RWPE2 (cell line): ENCODE results near the gene SHC4.
A peak's percentile ranks its signal among the peaks of the same experiment; 100 is the strongest.

Experiments used
- ATAC-seq: fragments of 200-7000 bp; cut with Tn5 transposase; 3 replicates; pipeline ENCODE4 v1.9.1; 2021; ENCODE audit warnings: low read depth
- DNase-seq: peaks from one replicate; pipeline ENCODE4 v3.0.0-alpha.2; 2020; ENCODE audit warnings: low spot score
- H3K27ac ChIP-seq: fragments of 450-650 bp; 2 replicates; pipeline ENCODE4 v1.5.1; 2017; ENCODE audit warnings: mild to moderate bottlenecking; ENCODE audit not compliant: poor library complexity, severe bottlenecking
- H3K27me3 ChIP-seq: fragments of 250-450 bp; sonication (Bioruptor Pico); 2 replicates; pipeline ENCODE4 v1.5.1; 2021; ENCODE audit warnings: mild to moderate bottlenecking, moderate library complexity; ENCODE audit not compliant: insufficient read depth, poor library complexity, severe bottlenecking
- H3K36me3 ChIP-seq: fragments of 250-450 bp; sonication (Bioruptor Pico); 2 replicates; pipeline ENCODE4 v1.5.1; 2020; ENCODE audit warnings: low read depth, mild to moderate bottlenecking, moderate library complexity
- H3K4me1 ChIP-seq: fragments of 250-450 bp; sonication (Bioruptor Pico); 2 replicates; pipeline ENCODE4 v1.5.1; 2021; ENCODE audit warnings: mild to moderate bottlenecking, moderate library complexity; ENCODE audit not compliant: insufficient read depth, poor library complexity, severe bottlenecking
- H3K4me3 ChIP-seq: fragments of 250-450 bp; sonication (Bioruptor Pico); 2 replicates; pipeline ENCODE4 v1.5.1; 2021; ENCODE audit warnings: mild to moderate bottlenecking, moderate library complexity; ENCODE audit not compliant: severe bottlenecking
- H3K9me3 ChIP-seq: fragments of 250-450 bp; sonication (Bioruptor Pico); 2 replicates; pipeline ENCODE4 v1.5.1; 2021; ENCODE audit warnings: mild to moderate bottlenecking, moderate library complexity; ENCODE audit not compliant: severe bottlenecking
- TF ChIP-seq, protein P1 (sequence below): fragments of 450-650 bp; IDR thresholded peaks from one replicate; pipeline ENCODE4 v1.5.1; 2017; ENCODE audit warnings: mild to moderate bottlenecking, moderate library complexity; ENCODE audit not compliant: poor library complexity, severe bottlenecking

Gene SHC4

DNA sequence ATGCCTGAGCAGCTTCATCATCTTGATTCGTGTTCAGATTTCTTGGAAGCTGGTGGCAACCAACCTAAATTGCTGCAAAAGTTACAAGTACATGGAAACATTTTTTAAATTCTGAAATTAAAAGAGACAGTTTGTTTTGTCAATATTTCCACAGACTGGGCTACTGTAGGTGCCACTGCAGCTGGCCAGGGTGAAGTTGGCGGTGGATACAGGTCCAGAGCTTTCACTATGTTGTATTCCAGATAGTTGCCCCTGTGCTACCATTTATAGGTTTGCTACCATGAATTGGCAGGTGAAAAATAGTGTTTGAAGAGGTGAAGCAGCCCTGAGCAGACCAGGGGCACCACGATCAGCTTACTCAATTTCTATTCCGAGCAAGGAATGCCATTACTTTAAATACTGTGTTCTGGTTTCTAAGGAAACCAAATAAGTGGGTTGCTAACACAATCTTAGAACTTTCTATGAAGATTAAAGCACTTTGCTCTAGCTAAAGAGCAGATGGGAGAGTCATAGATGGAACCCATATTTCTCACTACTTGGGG, 21.2 kb upstream of the SHC4 start:
- ATAC-seq, result no peak
- H3K4me3 ChIP-seq, result no peak overlapping the region
- no peak overlapping the region for H3K27ac ChIP-seq
- peaks cover 1% of the 10 kb centered on the region for H3K36me3 ChIP-seq
- H3K9me3 ChIP-seq, result no peaks in the 10 kb centered on the region
- TF ChIP-seq, protein P1, sequence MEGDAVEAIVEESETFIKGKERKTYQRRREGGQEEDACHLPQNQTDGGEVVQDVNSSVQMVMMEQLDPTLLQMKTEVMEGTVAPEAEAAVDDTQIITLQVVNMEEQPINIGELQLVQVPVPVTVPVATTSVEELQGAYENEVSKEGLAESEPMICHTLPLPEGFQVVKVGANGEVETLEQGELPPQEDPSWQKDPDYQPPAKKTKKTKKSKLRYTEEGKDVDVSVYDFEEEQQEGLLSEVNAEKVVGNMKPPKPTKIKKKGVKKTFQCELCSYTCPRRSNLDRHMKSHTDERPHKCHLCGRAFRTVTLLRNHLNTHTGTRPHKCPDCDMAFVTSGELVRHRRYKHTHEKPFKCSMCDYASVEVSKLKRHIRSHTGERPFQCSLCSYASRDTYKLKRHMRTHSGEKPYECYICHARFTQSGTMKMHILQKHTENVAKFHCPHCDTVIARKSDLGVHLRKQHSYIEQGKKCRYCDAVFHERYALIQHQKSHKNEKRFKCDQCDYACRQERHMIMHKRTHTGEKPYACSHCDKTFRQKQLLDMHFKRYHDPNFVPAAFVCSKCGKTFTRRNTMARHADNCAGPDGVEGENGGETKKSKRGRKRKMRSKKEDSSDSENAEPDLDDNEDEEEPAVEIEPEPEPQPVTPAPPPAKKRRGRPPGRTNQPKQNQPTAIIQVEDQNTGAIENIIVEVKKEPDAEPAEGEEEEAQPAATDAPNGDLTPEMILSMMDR, result no peak
- H3K4me1 ChIP-seq, result no peaks in the 10 kb centered on the region
- H3K27me3 ChIP-seq, result no peaks in the 10 kb centered on the region
- no peak for DNase-seq

DNA sequence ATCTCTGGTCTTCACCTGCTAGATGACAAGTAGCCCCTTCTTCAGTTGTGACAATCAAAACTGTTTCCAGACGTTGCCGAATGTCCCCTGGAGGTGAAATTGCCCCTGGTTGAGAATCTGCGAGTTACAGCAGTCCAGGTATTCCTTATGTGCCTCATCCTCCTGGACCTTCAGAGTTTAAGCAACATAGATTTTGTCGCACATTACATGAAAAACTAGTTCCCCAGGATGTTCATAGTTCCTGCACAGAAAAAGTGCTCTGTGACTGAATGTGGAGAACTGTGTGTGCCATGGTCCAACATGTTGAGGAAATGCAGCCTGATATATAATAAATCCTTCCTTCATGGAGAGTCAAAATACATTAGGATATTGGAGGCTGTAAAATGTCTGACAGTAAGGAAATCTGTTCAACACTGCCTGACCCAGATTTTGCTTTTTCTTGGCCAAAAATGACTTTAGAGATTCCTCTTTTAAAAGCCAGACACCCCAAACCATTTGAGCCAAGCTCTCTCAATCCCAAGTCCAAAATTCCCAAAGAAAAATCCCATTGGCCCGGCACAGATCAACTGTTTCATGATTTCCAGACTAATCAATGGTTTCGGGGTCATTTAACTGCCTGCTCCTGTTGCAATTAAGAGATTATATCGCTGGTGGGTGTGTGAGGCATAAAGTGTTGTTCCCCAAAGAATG, 20.4 kb upstream of the SHC4 start:
- Histone ChIP-seq H3K36me3 (no peaks in the 10 kb centered on the region), H3K27ac (no peak overlapping the region), H3K9me3 (no peaks in the 10 kb centered on the region), H3K4me3 (no peak overlapping the region), H3K4me1 (no peaks in the 10 kb centered on the region), H3K27me3 (no peaks in the 10 kb centered on the region)
- no peak for DNase-seq
- TF ChIP-seq, protein P1, result no peak
- no peak for ATAC-seq

DNA sequence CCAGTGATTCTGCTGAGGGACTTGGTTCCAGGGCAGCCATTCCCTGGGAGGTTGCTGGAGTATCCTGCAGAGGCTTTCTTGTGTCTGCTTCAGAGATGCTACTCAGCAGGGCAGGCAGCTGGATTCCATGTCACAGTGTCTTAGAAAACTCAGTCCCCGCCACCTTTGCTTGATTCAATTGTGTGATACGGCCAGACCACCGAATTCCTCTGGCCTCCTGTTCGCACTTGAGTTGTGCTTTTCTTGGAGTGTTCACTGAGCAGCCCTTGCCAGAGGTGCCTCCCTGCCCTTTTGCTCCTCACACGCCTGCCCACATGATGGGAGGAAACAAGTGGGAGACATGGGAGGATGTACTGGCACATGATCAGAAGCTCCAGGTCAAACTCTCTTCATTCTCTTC, 19.6 kb upstream of the SHC4 start:
- no peaks in the 10 kb centered on the region for H3K36me3 ChIP-seq
- no peaks in the 10 kb centered on the region for H3K9me3 ChIP-seq
- no peak overlapping the region for H3K27ac ChIP-seq
- ATAC-seq, result no peak
- no peak overlapping the region for H3K4me3 ChIP-seq
- TF ChIP-seq, protein P1, result no peak
- DNase-seq, result no peak
- H3K4me1 ChIP-seq, result no peaks in the 10 kb centered on the region
- H3K27me3 ChIP-seq, result no peaks in the 10 kb centered on the region

DNA sequence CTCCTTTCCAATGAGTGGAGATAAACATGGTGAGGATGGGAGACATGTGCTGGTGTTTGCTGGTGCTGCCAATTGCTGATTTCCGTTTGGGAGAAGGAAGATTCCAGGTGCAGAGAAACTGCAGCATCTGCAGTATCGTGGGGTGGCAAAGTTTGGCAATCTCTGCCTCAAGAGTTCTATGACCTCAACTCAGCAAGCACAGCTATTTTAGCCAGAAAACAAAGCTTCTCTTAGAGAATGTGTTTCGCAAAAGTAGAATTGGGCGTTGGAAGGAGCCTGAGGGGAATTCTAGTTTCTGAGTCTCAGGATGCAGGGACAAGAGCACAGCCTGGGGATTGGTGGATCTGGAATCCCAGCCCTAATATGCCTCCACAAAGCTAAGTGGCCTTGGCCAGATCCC, 18.2 kb upstream of the SHC4 start:
- Histone ChIP-seq H3K9me3 (no peaks in the 10 kb centered on the region), H3K4me3 (no peak overlapping the region), H3K4me1 (no peaks in the 10 kb centered on the region), H3K27ac (no peak overlapping the region), H3K36me3 (no peaks in the 10 kb centered on the region), H3K27me3 (no peaks in the 10 kb centered on the region)
- TF ChIP-seq, protein P1, result no peak
- DNase-seq (no peak), ATAC-seq (0 out of 3 replicates have a peak, but pooled peaks have one; percentile 8)

DNA sequence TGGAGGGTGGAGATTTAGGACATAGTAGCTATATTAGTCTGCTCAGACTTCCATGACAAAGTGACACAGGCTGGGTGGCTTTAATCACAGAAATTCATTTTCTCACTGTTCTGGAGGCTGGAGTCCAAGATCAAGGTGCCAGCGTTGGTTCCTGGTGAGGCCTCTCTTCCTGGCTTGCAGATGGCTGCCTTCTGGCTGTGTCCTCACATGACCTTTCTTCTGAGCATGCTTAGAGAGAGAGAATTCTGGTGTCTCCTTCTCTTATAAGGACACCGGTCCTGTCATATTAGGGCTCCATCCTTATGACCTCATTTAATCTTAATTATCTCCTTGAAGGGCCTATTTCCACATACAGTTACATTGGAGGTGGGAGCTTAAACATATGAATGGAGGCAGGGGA, 14.9 kb upstream of the SHC4 start:
- ATAC-seq, result no peak
- Histone ChIP-seq H3K27me3 (no peaks in the 10 kb centered on the region), H3K9me3 (no peaks in the 10 kb centered on the region), H3K4me1 (no peaks in the 10 kb centered on the region), H3K4me3 (no peak overlapping the region), H3K27ac (no peak overlapping the region), H3K36me3 (no peaks in the 10 kb centered on the region)
- no peak for DNase-seq
- TF ChIP-seq, protein P1, result no peak
